HepG2 (cell line): ENCODE measurements around the gene CCDC85A. TPM values are rescaled to one million over a fixed set of nuclear protein-coding genes. Genes with fewer than 3 reads are reported as not detected.
A peak's percentile ranks its signal among the peaks of the same experiment; 100 is the strongest.

Source experiments
- ATAC-seq: fragments of 200-7000 bp; cut with Tn5 transposase; 3 replicates; pipeline ENCODE4 v1.9.1; 2020; ENCODE audit warnings: mild to moderate bottlenecking, moderate library complexity
- BruUV-seq: library from RNA; stranded (reverse); fragments of 400-500 nt; replicated peaks from 2 replicates; lab custom pipeline; 2021; lab: Mats Ljungman, UMichigan
- CTCF ChIA-PET: fragments of 300-600 bp; formaldehyde crosslinking; extraction: SDS; loops from one replicate; lab custom pipeline; 2021; ENCODE audit warnings: low total read pairs, inconsistent platforms, low intra/inter-chr PET ratio; lab: Yijun Ruan, JAX
- POLR2A ChIA-PET: fragments of 350-600 bp; sonication (Branson Sonifier 250); formaldehyde crosslinking; loops from one replicate; lab custom pipeline; 2020; ENCODE audit warnings: antibody characterized with exemption, inconsistent platforms; lab: Yijun Ruan, JAX
- DNase-seq: peaks from one replicate; pipeline ENCODE4 v3.0.0-alpha.2; 2015; ENCODE audit warnings: low spot score
- FAIRE-seq: peaks from 3 replicates; lab custom pipeline; 2011; peaks lifted over from hg19 to GRCh38; lab: Jason Lieb, UNC
- H2AFZ ChIP-seq: one replicate; pipeline ENCODE4 v1.6.1; 2011; ENCODE audit warnings: low read length, inconsistent platforms
- H3K27ac ChIP-seq: fragments of 300-600 bp; 3 replicates; pipeline ENCODE4 v1.8.0; 2011; ENCODE audit warnings: mixed run types, mild to moderate bottlenecking, mixed read lengths, low read length, inconsistent platforms; ENCODE audit not compliant: insufficient read depth; ENCODE audit errors: extremely low read length
- H3K27me3 ChIP-seq, 2 experiments: fragments of 200-600 bp in 1 of 2; 2 replicates in 1 of 2; 3 replicates in 1 of 2; pipeline versions ENCODE4 v1.6.0 to v1.8.0; 2011; ENCODE audit warnings: low read length in 2 of 2, mild to moderate bottlenecking in 2 of 2, moderate library complexity in 2 of 2, inconsistent platforms in 1 of 2; ENCODE audit not compliant: insufficient read depth in 2 of 2, control insufficient read depth in 1 of 2
- H3K36me3 ChIP-seq, 2 experiments: fragments of 200-600 bp in 1 of 2; replicated peaks in 1 of 2; 2 replicates in 1 of 2; 3 replicates in 1 of 2; pipeline versions ENCODE4 v1.5.1 to v1.8.0; 2011; ENCODE audit warnings: low read length in 2 of 2, inconsistent platforms in 1 of 2; ENCODE audit not compliant: insufficient read depth in 2 of 2, control insufficient read depth in 1 of 2
- H3K4me1 ChIP-seq: 2 replicates; pipeline ENCODE4 v1.5.1; 2012; ENCODE audit warnings: low read length, inconsistent platforms; ENCODE audit not compliant: insufficient read depth
- H3K4me2 ChIP-seq: 2 replicates; pipeline ENCODE4 v1.6.0; 2011; ENCODE audit warnings: low read depth, low read length, inconsistent platforms
- H3K4me3 ChIP-seq, 3 experiments: fragments of 200-600 bp in 1 of 3; sonication (generic), shearing (Covaris generic) in 1 of 3; replicated peaks in 1 of 3; 2 replicates each; pipeline ENCODE4 v1.5.1; 2011 to 2016; ENCODE audit warnings: low read length in 3 of 3, inconsistent platforms in 2 of 3, low read depth in 2 of 3, mild to moderate bottlenecking in 2 of 3, control low read depth in 1 of 3, mixed read lengths in 1 of 3; ENCODE audit not compliant: insufficient read depth in 1 of 3
- H3K79me2 ChIP-seq: one replicate; pipeline ENCODE4 v1.6.1; 2011; ENCODE audit warnings: low read length, inconsistent platforms; ENCODE audit not compliant: insufficient read depth
- H3K9ac ChIP-seq: 2 replicates; pipeline ENCODE4 v1.6.0; 2011; ENCODE audit warnings: mild to moderate bottlenecking, low read depth, low read length, inconsistent platforms; ENCODE audit not compliant: insufficient read depth
- H3K9me3 ChIP-seq: 2 replicates; pipeline ENCODE4 v1.5.1; 2012; ENCODE audit warnings: mild to moderate bottlenecking, low read length
- H4K20me1 ChIP-seq: 2 replicates; pipeline ENCODE4 v1.6.0; 2011; ENCODE audit warnings: inconsistent platforms, mild to moderate bottlenecking, low read length, moderate library complexity; ENCODE audit not compliant: insufficient read depth
- AGO1 ChIP-seq: fragments of 200-400 bp; formaldehyde crosslinking; IDR thresholded peaks from 2 replicates; pipeline ENCODE4 v1.6.1; 2017; ENCODE audit warnings: mild to moderate bottlenecking, low read depth, low read length, moderate library complexity; ENCODE audit not compliant: poor library complexity, severe bottlenecking
- ARNT2 ChIP-seq: sonication (generic); formaldehyde crosslinking; IDR thresholded peaks from 2 replicates; pipeline ENCODE4 v1.8.0; 2022; ENCODE audit warnings: mild to moderate bottlenecking, low read depth, missing genetic modification reagents, moderate library complexity
- FOXC1 ChIP-seq: sonication (generic); formaldehyde crosslinking; IDR thresholded peaks from 2 replicates; pipeline ENCODE4 v1.8.0; 2022; ENCODE audit warnings: mild to moderate bottlenecking, missing genetic modification reagents, borderline replicate concordance
- JUNB ChIP-seq: sonication (generic); formaldehyde crosslinking; IDR thresholded peaks from 2 replicates; pipeline ENCODE4 v1.8.0; 2022; ENCODE audit warnings: missing genetic modification reagents, mild to moderate bottlenecking, borderline replicate concordance
- MAFK ChIP-seq, 2 experiments: IDR thresholded peaks in 1 of 2; conservative IDR thresholded peaks in 1 of 2; 2 replicates each; pipeline ENCODE4 v1.6.1; 2011; ENCODE audit warnings: improper control_type of control experiment in 2 of 2, low read length in 2 of 2
- REL ChIP-seq: sonication (generic); formaldehyde crosslinking; conservative IDR thresholded peaks from 2 replicates; pipeline ENCODE4 v1.8.0; 2022; ENCODE audit warnings: mild to moderate bottlenecking, missing genetic modification reagents, moderate library complexity
- TAF1 ChIP-seq: sonication (generic); formaldehyde crosslinking; IDR thresholded peaks from 2 replicates; pipeline ENCODE4 v1.4.0; 2020; ENCODE audit warnings: missing genetic modification reagents
- TARDBP ChIP-seq: sonication (generic); formaldehyde crosslinking; IDR thresholded peaks from 2 replicates; pipeline ENCODE4 v1.8.0; 2022; ENCODE audit warnings: mild to moderate bottlenecking, missing genetic modification reagents
- ZKSCAN1 ChIP-seq: fragments of 150-350 bp; IDR thresholded peaks from 2 replicates; pipeline ENCODE4 v1.6.1; 2014; ENCODE audit warnings: low read length
- ZNF138 ChIP-seq: sonication (generic); formaldehyde crosslinking; IDR thresholded peaks from 2 replicates; pipeline ENCODE4 v1.5.0; 2020; ENCODE audit warnings: mild to moderate bottlenecking, low read depth, missing genetic modification reagents
- ZNF142 ChIP-seq: sonication (generic); formaldehyde crosslinking; IDR thresholded peaks from 2 replicates; pipeline ENCODE4 v1.4.0; 2020; ENCODE audit warnings: missing genetic modification reagents
- ZNF546 ChIP-seq: sonication (generic); formaldehyde crosslinking; conservative IDR thresholded peaks from 2 replicates; pipeline ENCODE4 v1.8.1; 2023; ENCODE audit warnings: mild to moderate bottlenecking, missing genetic modification reagents
- ZNF607 ChIP-seq: sonication (generic); formaldehyde crosslinking; IDR thresholded peaks from 2 replicates; pipeline ENCODE4 v1.5.1; 2020; ENCODE audit warnings: missing genetic modification reagents, mild to moderate bottlenecking, borderline replicate concordance
- ZNF747 ChIP-seq: sonication (generic); formaldehyde crosslinking; IDR thresholded peaks from 2 replicates; pipeline ENCODE4 v1.8.1; 2023; ENCODE audit warnings: missing genetic modification reagents, mild to moderate bottlenecking, borderline replicate concordance
- WGBS: methylation state at CpG from one replicate; pipeline ENCODE4 v1.1.6; 2017; ENCODE audit warnings: low lambda C conversion rate; 5-methylcytosine and 5-hydroxymethylcytosine counted together
- in situ Hi-C: cut with HindIII; loops from 2 replicates; pipeline ENCODE4 v1.10.0; 2017; ENCODE audit warnings: low pct_unique_long_range_greater_than_20kb; ENCODE audit not compliant: extremely low pct_ligation_motif_present
- intact Hi-C: fragments of 100-400 bp; cut with micrococcal nuclease; formaldehyde crosslinking; loops from one replicate; pipeline ENCODE4 v1.10.0; 2022; ENCODE audit not compliant: unreplicated experiment
- polyA plus RNA-seq, 8 experiments: library from polyadenylated mRNA; depleted of rRNA in 3 of 8; stranded (reverse) in 7 of 8; unstranded in 1 of 8; fragments of >200 nt; fragmentation: Illumina TruSeq in 4 of 8; extraction: Trizol in 4 of 8; gene quantifications; 2 replicates each; pipeline versions ENCODE4 v1.2.1 to v1.2.3, GENCODE V29; 2011 to 2016; ENCODE audit warnings: low read depth in 4 of 8, missing spikeins in 1 of 8, mixed read lengths in 1 of 8; ENCODE audit not compliant: insufficient read depth in 1 of 8
- total RNA-seq, 5 experiments: library from RNA; depleted of rRNA; stranded (reverse); fragments of >200 nt; fragmentation: Illumina TruSeq; extraction: Trizol; gene quantifications; 2 replicates each; pipeline ENCODE4 v1.2.3, GENCODE V29; 2016; ENCODE audit warnings: low read depth in 1 of 5

The CCDC85A gene
- total and polyA plus RNA-seq, 2 of the 13 experiments (the other 11 are each of a cell fraction or from before 2014, with no cell fraction given): not detected

DNA sequence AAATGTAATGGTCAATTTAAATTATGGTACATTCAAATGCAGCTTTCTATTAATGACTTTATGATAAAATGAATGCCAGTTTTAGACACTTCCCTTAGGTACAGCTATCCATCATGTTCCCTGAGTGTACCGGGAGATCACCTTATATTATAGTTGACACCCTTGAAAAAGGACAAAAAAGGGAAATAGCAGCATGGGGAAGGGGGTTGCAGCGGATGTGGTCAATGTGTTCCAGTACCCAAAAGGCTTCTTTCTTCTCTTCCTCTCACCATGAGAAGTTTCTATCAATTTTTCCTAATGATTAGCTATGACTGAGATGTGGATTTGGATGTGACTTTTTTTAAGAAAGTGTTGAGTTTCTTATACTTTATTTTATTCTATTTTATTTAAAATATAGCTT is 154.4 kb downstream of the CCDC85A start:
- Histone ChIP-seq H3K36me3 (no peaks in the 10 kb centered on the region), H4K20me1 (no peaks in the 10 kb centered on the region), H3K4me1 (no peaks in the 10 kb centered on the region), H2AFZ (no peak overlapping the region), H3K9ac (no peak overlapping the region), H3K4me3 (no peak overlapping the region), H3K27me3 (no peaks in the 10 kb centered on the region), H3K4me2 (no peak overlapping the region), H3K9me3 (no peaks in the 10 kb centered on the region), H3K79me2 (no peaks in the 10 kb centered on the region), H3K27ac (no peak overlapping the region)
- FAIRE-seq: no peak
- intact Hi-C loops (no loop called here), in situ Hi-C loops (no loop called here)
- no peak for DNase-seq
- ATAC-seq: no peak
- TF ChIP-seq ZNF138 (CRISPR knock-in tag) (no peak), ZNF607 (CRISPR knock-in tag) (no peak), AGO1 (no peak), ZNF747 (CRISPR knock-in tag) (no peak), ZNF546 (CRISPR knock-in tag) (no peak), JUNB (no peak), REL (CRISPR knock-in tag) (no peak), TARDBP (CRISPR knock-in tag) (no peak), ZKSCAN1 (no peak), ARNT2 (CRISPR knock-in tag) (no peak), FOXC1 (CRISPR knock-in tag) (no peak)
- ChIA-PET POLR2A (no interaction called here), CTCF (no interaction called here)
- BruUV-seq: no TSS peak
- WGBS: 4% methylated on average over 2 of the region's 2 CpGs

GRCh38 chr2:56344771-56345170 is 161.0 kb downstream of the CCDC85A start:
- Histone ChIP-seq H3K9me3 (no peaks in the 10 kb centered on the region), H3K4me2 (no peak overlapping the region), H3K27ac (no peak overlapping the region), H2AFZ (no peak overlapping the region), H3K79me2 (no peaks in the 10 kb centered on the region), H3K36me3 (no peaks in the 10 kb centered on the region), H3K4me1 (no peaks in the 10 kb centered on the region), H3K27me3 (no peaks in the 10 kb centered on the region), H4K20me1 (no peaks in the 10 kb centered on the region), H3K9ac (no peak overlapping the region), H3K4me3 (no peak overlapping the region)
- ChIA-PET POLR2A (no interaction called here), CTCF (no interaction called here)
- DNase-seq (no peak), ATAC-seq (no peak), FAIRE-seq (no peak)
- intact Hi-C loops (no loop called here), in situ Hi-C loops (no loop called here)
- BruUV-seq: no TSS peak
- WGBS: 0% methylated on average over 1 of the region's 1 CpG
- TF ChIP-seq TAF1 (CRISPR knock-in tag) (no peak), ZNF142 (CRISPR knock-in tag) (no peak), MAFK (conservative IDR thresholded peaks at IDR 0.05 in 1 of 2, IDR thresholded peaks at IDR 0.05 in 1 of 2; ENCODE audit: low read length in 2 of 2) (peak; percentile 78 to 82)
